WTC11 (cell line): ENCODE data around the gene RAD51D. TPM values are rescaled to one million over a fixed set of nuclear protein-coding genes. Genes with fewer than 3 reads are reported as not detected.

Experiments
- ATAC-seq: fragments of 200-7000 bp; cut with Tn5 transposase; 2 replicates; pipeline ENCODE4 v1.10.0; 2021; ENCODE audit warnings: mild to moderate bottlenecking, moderate library complexity
- CTCF ChIA-PET: fragments of 300-600 bp; sonication (Branson Sonifier 250); formaldehyde crosslinking; loops from one replicate; lab custom pipeline; 2021; ENCODE audit warnings: antibody characterized with exemption; lab: Charles Lee
- POLR2A ChIA-PET: fragments of 350-600 bp; sonication (Branson Sonifier 250); formaldehyde crosslinking; loops from one replicate; lab custom pipeline; 2021; ENCODE audit warnings: antibody characterized with exemption; lab: Charles Lee
- DNase-seq: peaks from one replicate; pipeline ENCODE4 v3.0.0; 2021; ENCODE audit warnings: low spot score
- H3K27ac Mint-ChIP-seq: 2 replicates; pipeline ENCODE4 v1.8.0; 2021; ENCODE audit warnings: mixed read lengths
- H3K27me3 Mint-ChIP-seq: 2 replicates; pipeline ENCODE4 v1.8.0; 2021; ENCODE audit warnings: low read depth, mild to moderate bottlenecking, moderate library complexity, mixed read lengths
- H3K36me3 Mint-ChIP-seq: 2 replicates; pipeline ENCODE4 v1.8.0; 2021; ENCODE audit warnings: mixed read lengths
- H3K4me1 Mint-ChIP-seq: 2 replicates; pipeline ENCODE4 v1.8.0; 2022; ENCODE audit warnings: mixed read lengths
- H3K4me3 Mint-ChIP-seq: 2 replicates; pipeline ENCODE4 v1.8.0; 2021; ENCODE audit warnings: mild to moderate bottlenecking, moderate library complexity, mixed read lengths
- H3K9me3 Mint-ChIP-seq: 2 replicates; pipeline ENCODE4 v1.8.0; 2021; ENCODE audit warnings: mixed read lengths
- ARID4B ChIP-seq: sonication (generic); formaldehyde crosslinking; IDR thresholded peaks from 2 replicates; pipeline ENCODE4 v1.8.0; 2023; ENCODE audit warnings: missing genetic modification reagents, mild to moderate bottlenecking, borderline replicate concordance
- CTCF ChIP-seq: fragments of 200-600 bp; IDR thresholded peaks from 2 replicates; pipeline ENCODE4 v1.8.0; 2022; ENCODE audit warnings: antibody characterized with exemption
- EMX1 ChIP-seq: fragments of 250-450 bp; sonication (Bioruptor Pico); IDR thresholded peaks from 2 replicates; pipeline ENCODE4 v1.8.0; 2021; ENCODE audit warnings: mild to moderate bottlenecking
- FOXP1 ChIP-seq: sonication (generic); formaldehyde crosslinking; IDR thresholded peaks from 2 replicates; pipeline ENCODE4 v1.8.0; 2022; ENCODE audit warnings: missing genetic modification reagents, mild to moderate bottlenecking, moderate library complexity, borderline replicate concordance
- GTF2I ChIP-seq: fragments of 250-450 bp; sonication (Bioruptor Pico); conservative IDR thresholded peaks from 2 replicates; pipeline ENCODE4 v1.4.0; 2021; ENCODE audit warnings: mild to moderate bottlenecking
- IRF2 ChIP-seq: sonication (generic); formaldehyde crosslinking; IDR thresholded peaks from 2 replicates; pipeline ENCODE4 v1.8.0; 2022; ENCODE audit warnings: low read depth, missing genetic modification reagents, borderline replicate concordance
- MLX ChIP-seq: sonication (generic); formaldehyde crosslinking; IDR thresholded peaks from 2 replicates; pipeline ENCODE4 v1.8.1; 2023; ENCODE audit warnings: mild to moderate bottlenecking, missing genetic modification reagents, moderate library complexity
- MYBL2 ChIP-seq: sonication (generic); formaldehyde crosslinking; IDR thresholded peaks from 2 replicates; pipeline ENCODE4 v1.8.1; 2023; ENCODE audit warnings: mild to moderate bottlenecking, moderate library complexity, missing genetic modification reagents
- NFYB ChIP-seq: sonication (generic); formaldehyde crosslinking; conservative IDR thresholded peaks from 2 replicates; pipeline ENCODE4 v1.8.0; 2022; ENCODE audit warnings: low read depth, missing genetic modification reagents
- RELA ChIP-seq: sonication (generic); formaldehyde crosslinking; IDR thresholded peaks from 2 replicates; pipeline ENCODE4 v1.8.1; 2022; ENCODE audit warnings: missing genetic modification reagents, mild to moderate bottlenecking, borderline replicate concordance
- ZBTB43 ChIP-seq: sonication (generic); formaldehyde crosslinking; IDR thresholded peaks from 2 replicates; pipeline ENCODE4 v1.8.1; 2023; ENCODE audit warnings: mild to moderate bottlenecking, missing genetic modification reagents
- ZNF121 ChIP-seq: sonication (generic); formaldehyde crosslinking; IDR thresholded peaks from 2 replicates; pipeline ENCODE4 v1.8.0; 2023; ENCODE audit warnings: missing genetic modification reagents
- ZNF138 ChIP-seq: sonication (generic); formaldehyde crosslinking; conservative IDR thresholded peaks from 2 replicates; pipeline ENCODE4 v1.8.1; 2022; ENCODE audit warnings: mild to moderate bottlenecking, moderate library complexity, missing genetic modification reagents
- ZNF219 ChIP-seq: sonication (generic); formaldehyde crosslinking; IDR thresholded peaks from 2 replicates; pipeline ENCODE4 v1.8.0; 2023; ENCODE audit warnings: missing genetic modification reagents, mild to moderate bottlenecking, borderline replicate concordance
- ZNF232 ChIP-seq: sonication (generic); formaldehyde crosslinking; IDR thresholded peaks from 2 replicates; pipeline ENCODE4 v1.8.0; 2022; ENCODE audit warnings: mild to moderate bottlenecking, missing genetic modification reagents
- ZNF281 ChIP-seq: sonication (generic); formaldehyde crosslinking; IDR thresholded peaks from 2 replicates; pipeline ENCODE4 v1.8.0; 2023; ENCODE audit warnings: mild to moderate bottlenecking, missing genetic modification reagents
- ZNF317 ChIP-seq: sonication (generic); formaldehyde crosslinking; IDR thresholded peaks from 2 replicates; pipeline ENCODE4 v1.8.1; 2023; ENCODE audit warnings: low read depth, mild to moderate bottlenecking, moderate library complexity, missing genetic modification reagents, borderline replicate concordance
- ZNF425 ChIP-seq: fragments of 250-450 bp; sonication (Bioruptor Pico); conservative IDR thresholded peaks from 2 replicates; pipeline ENCODE4 v1.9.0; 2021; ENCODE audit warnings: mild to moderate bottlenecking
- ZNF512 ChIP-seq: sonication (generic); formaldehyde crosslinking; IDR thresholded peaks from 2 replicates; pipeline ENCODE4 v1.8.1; 2022; ENCODE audit warnings: missing genetic modification reagents, borderline replicate concordance
- total RNA-seq: library from RNA; stranded (reverse); gene quantifications from 3 replicates; pipeline ENCODE4 v1.2.3, GENCODE V29; 2021

The RAD51D gene
- total RNA-seq, 1 experiment from 2014 or later = 15.0 TPM

- CTCF ChIA-PET = interaction anchor here (1.2 to 1.8 kb wide), 2 partner anchors 14 to 16 kb away, joined by 5 to 7 read pairs; partner anchors contain the start of gene RAD51D
- H3K36me3 Mint-ChIP-seq = peaks cover 22% of the 10 kb centered on the region
- H3K27ac Mint-ChIP-seq = no peak overlapping the region
- DNase-seq (no peak), ATAC-seq (no peak)
- no peaks in the 10 kb centered on the region for H3K4me1 Mint-ChIP-seq
- no peaks in the 10 kb centered on the region for H3K9me3 Mint-ChIP-seq
- H3K27me3 Mint-ChIP-seq = no peaks in the 10 kb centered on the region
- no peak overlapping the region for H3K4me3 Mint-ChIP-seq
- POLR2A ChIA-PET = no interaction called here
- no peak for TF ChIP-seq ZBTB43 (CRISPR knock-in tag)
- no peak for TF ChIP-seq ZNF232 (CRISPR knock-in tag)
- no peak for TF ChIP-seq FOXP1 (CRISPR knock-in tag)
- TF ChIP-seq EMX1 (CRISPR knock-in tag) = no peak
- TF ChIP-seq MLX (CRISPR knock-in tag) = no peak
- TF ChIP-seq ARID4B = no peak
Observed at GRCh38 chr17:35103271-35103670, 16.4 kb downstream of the RAD51D start.

- TF ChIP-seq ZNF121 (CRISPR knock-in tag) = no peak
- TF ChIP-seq ZNF281 (CRISPR knock-in tag) = no peak
- TF ChIP-seq ZNF512 = no peak
- TF ChIP-seq MYBL2 (CRISPR knock-in tag) = no peak
- TF ChIP-seq GTF2I (CRISPR knock-in tag) = no peak
- no peak for TF ChIP-seq ZNF219 (CRISPR knock-in tag)
- TF ChIP-seq IRF2 (CRISPR knock-in tag) = no peak
- TF ChIP-seq CTCF = no peak
- no peak for TF ChIP-seq ZNF317 (CRISPR knock-in tag)
- TF ChIP-seq ZNF232 (CRISPR knock-in tag) = no peak
- no peak for TF ChIP-seq RELA
- no peak for TF ChIP-seq ZNF138 (CRISPR knock-in tag)
- no peak for TF ChIP-seq NFYB (CRISPR knock-in tag)
- TF ChIP-seq ZNF425 (CRISPR knock-in tag) = no peak
- TF ChIP-seq, all 79 proteins: peak for 0
- ChIA-PET POLR2A (no interaction called here), CTCF (no interaction called here)
- peaks cover 22% of the 10 kb centered on the region for H3K36me3 Mint-ChIP-seq
- no peaks in the 10 kb centered on the region for H3K4me1 Mint-ChIP-seq
- H3K27me3 Mint-ChIP-seq = no peaks in the 10 kb centered on the region
- DNase-seq (no peak), ATAC-seq (no peak)
- no peak overlapping the region for H3K27ac Mint-ChIP-seq
- no peaks in the 10 kb centered on the region for H3K9me3 Mint-ChIP-seq
- no peak overlapping the region for H3K4me3 Mint-ChIP-seq
Observed at GRCh38 chr17:35101725-35102124, 17.9 kb downstream of the RAD51D start.
